PC-9 (cell line): ENCODE measurements around the gene TMEM11.

Experiments
- CTCF ChIP-seq: fragments of 200-600 bp; sonication (generic); conservative IDR thresholded peaks from 2 replicates; pipeline ENCODE4 v1.6.1; 2017; ENCODE audit warnings: mixed run types, antibody characterized with exemption, mild to moderate bottlenecking, moderate library complexity
- EZH2 ChIP-seq: fragments of 200-600 bp; sonication (generic); IDR thresholded peaks from 2 replicates; pipeline ENCODE4 v1.8.0; 2017; ENCODE audit warnings: antibody characterized with exemption, low read depth

DNA sequence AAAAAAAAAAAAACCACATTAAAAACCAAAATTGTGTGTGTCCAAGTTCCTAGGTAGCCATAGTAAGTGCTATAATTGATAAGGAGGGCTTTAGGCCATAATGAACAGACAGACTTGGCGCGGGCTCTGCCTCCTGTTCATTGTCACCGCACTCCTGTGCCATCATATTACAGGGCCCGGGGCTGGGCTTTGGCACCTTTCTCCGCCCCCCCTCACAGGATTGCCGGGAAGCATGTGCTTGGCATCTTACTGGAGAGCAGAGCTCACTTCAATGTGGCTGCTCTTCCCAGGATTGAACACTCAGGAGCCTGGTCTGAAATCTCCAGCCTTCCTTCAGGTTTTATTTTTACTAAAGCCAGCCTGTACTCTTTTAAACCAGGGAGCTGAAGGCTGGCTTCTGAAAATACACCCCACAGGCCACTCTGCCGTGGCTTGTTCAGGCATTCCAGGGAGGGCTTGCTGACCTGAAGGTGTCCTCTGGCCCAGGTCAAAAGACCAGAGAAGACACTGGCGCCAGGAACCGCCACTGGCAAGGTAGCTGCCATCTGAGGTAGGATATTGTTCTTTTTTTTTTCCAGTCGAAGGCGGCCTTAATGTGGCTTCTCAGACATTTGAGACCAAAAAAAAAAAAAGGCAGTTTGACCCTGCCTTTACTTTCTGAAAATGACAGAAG is 47.9 kb downstream of the TMEM11 start:
- TF ChIP-seq CTCF, result no peak
- TF ChIP-seq EZH2, result no peak
